ACC112 (cell line): ENCODE measurements around the gene BUD13.
"Not testable (repeated sequence)": the region's sequence is repeated elsewhere in the genome, so short reads cannot be mapped to it uniquely, and the experiment has no call there.

Experiments
- H2AFZ ChIP-seq: fragments of 200-600 bp; sonication (generic); one replicate; pipeline ENCODE4 v1.6.0; 2017; ENCODE audit warnings: antibody characterized with exemption, low read length; ENCODE audit not compliant: unreplicated experiment
- H3K27ac ChIP-seq: fragments of 200-600 bp; sonication (generic); 2 replicates; pipeline ENCODE4 v1.5.1; 2014; ENCODE audit warnings: low read depth, mild to moderate bottlenecking, antibody characterized with exemption, low read length, moderate library complexity
- H3K27me3 ChIP-seq: fragments of 200-600 bp; sonication (generic); 2 replicates; pipeline ENCODE4 v1.6.1; 2014; ENCODE audit warnings: mild to moderate bottlenecking, antibody characterized with exemption, low read length, moderate library complexity, mixed read lengths; ENCODE audit not compliant: insufficient read depth
- H3K36me3 ChIP-seq: fragments of 200-600 bp; sonication (generic); 2 replicates; pipeline ENCODE4 v1.6.1; 2016; ENCODE audit warnings: mild to moderate bottlenecking, antibody characterized with exemption, low read length, moderate library complexity, mixed read lengths; ENCODE audit not compliant: insufficient read depth
- H3K4me1 ChIP-seq: fragments of 200-600 bp; sonication (generic); one replicate; pipeline ENCODE4 v1.6.1; 2016; ENCODE audit warnings: low read length, mixed read lengths; ENCODE audit not compliant: insufficient read depth, unreplicated experiment, control insufficient read depth
- H3K4me3 ChIP-seq: fragments of 200-600 bp; sonication (generic); 2 replicates; pipeline ENCODE4 v1.5.1; 2014; ENCODE audit warnings: mild to moderate bottlenecking, low read depth, low read length
- H3K79me2 ChIP-seq: fragments of 200-600 bp; sonication (generic); one replicate; pipeline ENCODE4 v1.6.0; 2016; ENCODE audit warnings: low read length; ENCODE audit not compliant: control insufficient read depth, unreplicated experiment, insufficient read depth

Gene BUD13

DNA sequence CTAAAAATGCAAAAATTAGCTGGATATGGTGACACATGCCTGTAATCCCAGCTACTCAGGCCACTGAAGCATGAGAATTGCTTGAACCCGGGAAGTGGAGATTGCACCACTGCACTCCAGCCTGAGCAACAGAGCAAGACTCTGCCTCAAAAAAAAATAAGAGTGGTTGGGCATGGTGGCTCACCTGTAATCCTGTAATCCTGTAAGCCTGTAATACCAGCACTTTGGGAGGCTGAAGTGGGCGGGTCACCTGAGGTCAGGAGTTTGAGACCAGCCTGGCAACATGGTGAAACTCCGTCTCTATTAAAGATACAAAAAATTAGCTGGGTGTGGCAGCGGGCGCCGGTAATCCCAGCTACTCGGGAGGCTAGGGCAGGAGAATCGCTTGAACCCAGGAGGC lies 16.7 kb downstream of the BUD13 start:
- H3K27me3 ChIP-seq, H3K27ac ChIP-seq, H3K4me3 ChIP-seq, H3K79me2 ChIP-seq, H2AFZ ChIP-seq, H3K4me1 ChIP-seq: not testable (repeated sequence)
- peaks cover 47% of the 10 kb centered on the region for H3K36me3 ChIP-seq

DNA sequence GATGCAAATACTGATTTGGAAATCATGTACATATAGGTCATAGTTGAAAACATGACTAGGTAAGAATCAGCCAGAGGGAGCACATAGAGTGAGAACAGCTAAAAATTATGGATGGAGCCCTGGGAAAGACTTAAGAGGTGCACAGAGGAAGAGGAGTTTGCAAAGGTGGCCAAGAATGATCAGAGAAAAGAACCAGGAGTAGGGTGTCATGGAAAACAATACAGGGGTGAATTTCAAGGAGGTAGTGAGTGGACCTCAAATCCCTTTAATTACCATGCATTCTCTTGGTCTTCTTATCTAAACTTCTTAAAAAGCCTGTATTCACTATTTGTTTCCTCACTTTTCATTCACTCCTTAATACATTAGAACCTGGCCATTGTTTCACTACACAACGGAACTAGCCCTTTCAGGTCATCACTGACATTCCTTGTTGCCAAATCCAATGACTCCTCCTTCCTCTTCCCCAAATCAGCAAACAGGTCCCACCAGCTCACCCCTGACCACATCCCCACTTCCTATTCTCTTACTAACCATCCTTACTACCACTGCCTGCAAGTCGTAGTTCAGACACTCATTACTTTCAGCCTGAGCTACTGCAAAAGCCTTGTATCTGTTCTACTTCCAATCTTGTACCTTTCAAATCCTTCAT lies 22.6 kb downstream of the BUD13 start:
- Histone ChIP-seq H3K36me3 (peaks cover 34% of the 10 kb centered on the region), H3K27me3 (no peaks in the 10 kb centered on the region), H2AFZ (no peak overlapping the region)

GRCh38 chr11:116742104-116742503 lies 30.7 kb downstream of the BUD13 start:
- peak overlapping the region; percentile 27 for H2AFZ ChIP-seq

More for the DNA sequence above, 22.6 kb downstream of the BUD13 start:
- no peak overlapping the region for H3K27ac ChIP-seq
- H3K4me3 ChIP-seq = no peak overlapping the region
- no peaks in the 10 kb centered on the region for H3K79me2 ChIP-seq
- H3K4me1 ChIP-seq = no peaks in the 10 kb centered on the region

DNA sequence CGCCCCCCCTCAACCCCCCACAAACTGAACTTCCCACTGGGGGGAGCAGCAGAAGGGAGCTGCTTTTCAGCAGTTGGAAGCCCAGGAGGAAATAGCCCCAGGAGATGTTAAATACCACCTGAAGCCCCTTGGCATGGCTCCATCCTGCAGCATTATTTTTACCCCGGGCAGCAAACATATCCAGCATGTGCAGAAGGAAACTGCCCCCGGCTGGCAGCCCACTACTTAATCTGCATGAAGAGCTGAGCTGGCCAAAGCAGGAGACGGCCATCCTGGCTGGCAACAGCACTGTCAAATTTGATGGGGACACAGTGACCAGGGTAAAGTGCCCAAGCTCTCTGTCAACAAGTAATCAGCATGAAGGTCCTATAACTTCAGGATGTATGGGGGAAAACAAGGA lies 32.0 kb downstream of the BUD13 start:
- Histone ChIP-seq H3K79me2 (no peaks in the 10 kb centered on the region), H2AFZ (no peak overlapping the region), H3K27ac (no peak overlapping the region), H3K27me3 (no peaks in the 10 kb centered on the region), H3K36me3 (no peaks in the 10 kb centered on the region), H3K4me1 (peaks cover 12% of the 10 kb centered on the region), H3K4me3 (no peak overlapping the region)

More at GRCh38 chr11:116742104-116742503, 30.7 kb downstream of the BUD13 start:
- Histone ChIP-seq H3K4me3 (0 out of 2 replicates have a peak overlapping the region, but pooled peaks have one; percentile 29), H3K79me2 (no peaks in the 10 kb centered on the region), H3K27ac (peak overlapping the region; percentile 67), H3K36me3 (no peaks in the 10 kb centered on the region), H3K27me3 (no peaks in the 10 kb centered on the region), H3K4me1 (peaks cover 12% of the 10 kb centered on the region)

- Histone ChIP-seq H3K36me3 (no peaks in the 10 kb centered on the region), H2AFZ (no peak overlapping the region), H3K27me3 (no peaks in the 10 kb centered on the region), H3K4me1 (peaks cover 12% of the 10 kb centered on the region), H3K79me2 (no peaks in the 10 kb centered on the region), H3K27ac (no peak overlapping the region), H3K4me3 (no peak overlapping the region)
Measured at GRCh38 chr11:116738975-116739374, 33.8 kb downstream of the BUD13 start.

- no peaks in the 10 kb centered on the region for H3K79me2 ChIP-seq
- no peak overlapping the region for H3K4me3 ChIP-seq
- H3K4me1 ChIP-seq = peaks cover 3% of the 10 kb centered on the region
- no peak overlapping the region for H3K27ac ChIP-seq
- H3K27me3 ChIP-seq = no peaks in the 10 kb centered on the region
- no peaks in the 10 kb centered on the region for H3K36me3 ChIP-seq
- no peak overlapping the region for H2AFZ ChIP-seq
Measured at GRCh38 chr11:116736763-116737162, 36.0 kb downstream of the BUD13 start.

DNA sequence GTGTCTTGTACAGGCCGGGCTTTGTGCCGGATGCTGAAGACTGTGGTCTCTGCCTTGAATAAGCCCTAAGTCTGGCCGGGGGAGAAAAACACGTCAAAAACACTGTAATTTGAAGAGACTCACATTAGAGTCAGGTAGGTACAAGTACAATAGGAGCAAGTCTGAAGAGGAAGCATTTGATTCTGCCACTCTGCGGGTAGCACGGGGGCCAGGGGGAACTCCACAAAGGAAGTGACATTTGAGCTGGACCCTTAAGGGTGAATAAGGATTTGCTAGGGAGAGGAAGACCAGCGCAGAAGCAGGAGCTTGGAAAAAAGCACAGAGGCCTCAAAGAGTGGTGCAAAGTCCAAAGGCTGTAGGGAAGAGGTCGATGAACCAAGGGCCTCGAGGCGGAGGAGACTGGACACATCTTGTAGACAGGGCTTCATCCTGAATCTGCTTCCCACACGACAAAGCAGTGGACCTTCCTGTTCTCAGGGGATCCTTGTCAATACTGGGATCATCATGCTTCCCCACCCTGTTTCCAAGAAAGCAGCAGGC lies 38.7 kb downstream of the BUD13 start:
- H3K27ac ChIP-seq = no peak overlapping the region
- no peak overlapping the region for H2AFZ ChIP-seq

DNA sequence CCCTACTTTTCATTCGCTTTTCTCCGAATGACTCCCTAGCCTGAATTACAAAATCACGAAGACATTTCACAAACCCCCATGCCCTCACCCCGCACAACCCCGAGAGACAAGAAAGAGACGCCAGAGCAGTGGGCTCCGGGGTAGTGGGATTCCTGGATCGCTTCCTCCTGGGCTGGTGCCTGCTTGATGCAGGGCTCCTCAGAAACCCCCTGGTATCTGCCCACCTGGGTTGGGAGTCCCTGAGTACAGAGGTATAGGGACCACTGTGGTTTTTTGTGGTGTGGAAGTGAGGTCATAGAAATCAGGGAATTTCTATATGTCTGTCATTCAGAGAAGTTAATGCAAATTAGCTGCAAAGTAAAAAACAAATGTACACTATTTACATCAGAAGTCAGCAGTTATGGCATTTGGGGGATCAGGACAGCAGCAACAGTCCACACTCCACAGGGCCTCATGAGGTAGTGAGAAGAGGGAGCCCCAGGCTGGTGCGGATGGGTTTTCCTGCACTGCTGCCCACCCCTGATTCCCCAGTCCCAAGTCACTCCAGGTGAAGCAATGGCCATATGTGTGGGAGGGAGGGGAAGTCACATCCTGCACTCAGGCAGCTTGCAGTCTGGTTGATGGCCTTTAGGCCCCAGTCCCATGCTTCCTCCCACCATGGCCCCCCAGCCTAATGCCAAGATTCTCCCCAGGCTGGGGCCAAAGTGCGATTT lies 39.6 kb downstream of the BUD13 start:
- Histone ChIP-seq H2AFZ (no peak overlapping the region), H3K4me3 (no peak overlapping the region), H3K27me3 (no peaks in the 10 kb centered on the region), H3K79me2 (no peaks in the 10 kb centered on the region), H3K27ac (no peak overlapping the region), H3K4me1 (no peaks in the 10 kb centered on the region), H3K36me3 (no peaks in the 10 kb centered on the region)

More for the DNA sequence above, 38.7 kb downstream of the BUD13 start:
- no peaks in the 10 kb centered on the region for H3K4me1 ChIP-seq
- no peaks in the 10 kb centered on the region for H3K79me2 ChIP-seq
- H3K36me3 ChIP-seq = no peaks in the 10 kb centered on the region
- H3K4me3 ChIP-seq = no peak overlapping the region
- H3K27me3 ChIP-seq = no peaks in the 10 kb centered on the region

GRCh38 chr11:116732271-116733042 lies 40.3 kb downstream of the BUD13 start:
- H3K79me2 ChIP-seq = no peaks in the 10 kb centered on the region
- no peak overlapping the region for H2AFZ ChIP-seq
- H3K27ac ChIP-seq = no peak overlapping the region
- no peaks in the 10 kb centered on the region for H3K36me3 ChIP-seq
- no peaks in the 10 kb centered on the region for H3K4me1 ChIP-seq
- H3K27me3 ChIP-seq = no peaks in the 10 kb centered on the region
- H3K4me3 ChIP-seq = no peak overlapping the region

- Histone ChIP-seq H2AFZ (no peak overlapping the region), H3K36me3 (no peaks in the 10 kb centered on the region), H3K27me3 (no peaks in the 10 kb centered on the region), H3K4me3 (no peak overlapping the region), H3K27ac (no peak overlapping the region), H3K4me1 (no peaks in the 10 kb centered on the region), H3K79me2 (no peaks in the 10 kb centered on the region)
Measured at GRCh38 chr11:116731821-116732220, 41.0 kb downstream of the BUD13 start.
